CD4-positive, alpha-beta T cell treated with Interleukin-4 for 1 hour (primary cell): Measurements from ENCODE around the gene RYR3.
"Not testable (repeated sequence)": the region's sequence is repeated elsewhere in the genome, so short reads cannot be mapped to it uniquely, and the experiment has no call there.

ENCODE experiments used
- DNase-seq, 2 donors: peaks; one replicate each; pipeline ENCODE4 v3.0.0-alpha.2; 2020 to 2022

The RYR3 gene

GRCh38 chr15:33795070-33795469 is 484.3 kb downstream of the RYR3 start:
- no peak for DNase-seq

DNA sequence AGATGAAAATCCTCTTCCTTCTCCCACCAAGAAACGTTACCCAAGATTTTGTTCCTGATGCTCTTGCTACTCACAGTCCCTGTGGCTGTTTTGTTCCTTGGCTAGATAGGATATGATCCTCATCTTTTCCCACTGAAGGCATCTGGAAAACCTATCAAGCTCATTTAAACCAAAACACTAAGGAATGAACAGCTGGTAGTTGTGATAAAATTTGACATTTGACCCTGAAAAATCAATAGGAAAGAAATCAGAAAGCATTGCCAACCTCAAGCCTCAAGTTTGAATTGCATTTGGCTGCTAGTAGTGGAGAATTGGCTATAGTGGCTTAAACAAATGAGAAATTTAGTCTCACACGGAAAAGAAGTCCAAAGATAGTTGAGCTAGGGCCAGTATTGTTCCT is 486.9 kb downstream of the RYR3 start:
- no peak for DNase-seq

DNA sequence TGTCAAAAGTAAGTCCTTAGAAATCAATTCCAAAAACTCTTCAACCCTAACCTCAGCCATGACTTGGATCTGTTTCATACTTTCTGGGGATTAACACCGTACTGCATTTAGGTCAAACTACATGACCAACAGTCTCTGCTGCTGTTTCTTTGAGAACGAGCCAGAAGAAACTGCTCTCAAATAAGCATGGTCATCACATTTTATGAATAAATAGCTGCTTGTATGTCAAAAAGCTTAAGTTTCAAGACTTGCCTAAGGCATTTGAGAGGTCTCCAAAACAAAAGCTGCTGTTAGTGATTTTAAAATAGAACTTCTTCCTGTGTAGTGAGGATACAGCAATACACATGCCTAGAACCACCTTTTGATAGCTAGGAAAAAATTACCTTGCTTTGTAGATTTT is 491.2 kb downstream of the RYR3 start:
- DNase-seq = no peak

DNA sequence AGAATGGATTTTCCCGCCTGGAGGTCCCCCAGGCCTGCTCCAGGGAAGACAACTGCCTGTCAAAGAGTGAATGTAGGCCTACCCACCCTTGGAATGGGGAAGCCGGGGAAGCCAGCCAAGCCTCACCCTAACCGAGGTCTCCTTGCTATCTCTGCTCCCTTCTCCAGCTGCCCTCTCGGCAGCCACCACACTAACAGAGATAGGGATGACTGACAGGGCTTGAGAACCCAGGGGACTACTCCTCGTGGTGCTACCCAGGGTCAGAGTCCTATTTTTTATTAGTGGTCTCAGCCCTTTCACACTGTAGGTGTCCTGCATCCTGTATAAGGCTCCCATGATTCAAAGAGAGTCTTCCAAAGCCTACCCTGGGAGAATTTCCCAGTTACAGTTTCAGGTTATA is 496.9 kb downstream of the RYR3 start:
- no peak for DNase-seq

- DNase-seq = no peak
Measured at GRCh38 chr15:33808720-33809457, 498.1 kb downstream of the RYR3 start.

DNA sequence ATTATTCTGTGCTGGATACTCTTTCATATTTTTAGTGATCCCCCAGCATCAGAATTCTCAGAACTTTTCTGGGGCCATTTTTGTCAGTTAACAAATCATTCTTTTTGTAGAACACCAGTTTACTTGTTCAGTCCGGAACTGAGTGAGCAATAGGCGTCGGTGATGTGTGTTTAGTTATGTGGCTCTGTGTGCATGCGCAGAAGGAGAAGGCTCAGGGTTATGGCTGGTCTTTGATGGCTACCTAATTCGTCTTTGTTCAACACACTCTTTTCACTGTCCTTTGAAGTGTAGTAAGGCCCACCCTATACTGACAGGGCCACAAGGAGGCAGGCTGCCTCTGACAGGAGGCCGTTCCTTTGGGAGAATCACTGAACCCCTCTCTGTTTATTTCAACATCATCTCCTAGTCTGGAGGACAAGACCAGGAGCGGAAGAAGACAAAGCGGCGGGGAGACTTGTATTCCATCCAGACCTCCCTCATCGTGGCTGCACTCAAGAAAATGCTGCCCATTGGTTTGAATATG is 499.4 kb downstream of the RYR3 start:
- no peak for DNase-seq

DNA sequence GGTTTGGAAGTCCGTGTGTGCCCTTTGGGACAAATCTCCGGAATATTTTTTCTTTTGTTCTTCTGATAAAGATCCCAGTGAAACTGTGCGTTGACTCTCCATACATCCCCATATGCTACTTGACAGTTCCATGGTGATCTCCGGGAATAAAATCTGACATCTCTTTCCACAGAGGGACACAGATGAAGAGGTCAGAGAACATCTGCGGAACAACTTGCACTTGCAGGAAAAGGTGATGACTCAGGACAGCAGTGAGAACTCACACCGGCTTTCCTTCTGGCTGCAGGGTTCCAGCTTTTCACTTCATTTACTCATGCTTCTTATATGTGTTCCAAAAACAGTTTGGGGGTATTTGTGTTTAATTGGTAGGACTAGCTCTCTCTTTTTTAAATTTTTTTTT is 500.0 kb downstream of the RYR3 start:
- DNase-seq = no peak

DNA sequence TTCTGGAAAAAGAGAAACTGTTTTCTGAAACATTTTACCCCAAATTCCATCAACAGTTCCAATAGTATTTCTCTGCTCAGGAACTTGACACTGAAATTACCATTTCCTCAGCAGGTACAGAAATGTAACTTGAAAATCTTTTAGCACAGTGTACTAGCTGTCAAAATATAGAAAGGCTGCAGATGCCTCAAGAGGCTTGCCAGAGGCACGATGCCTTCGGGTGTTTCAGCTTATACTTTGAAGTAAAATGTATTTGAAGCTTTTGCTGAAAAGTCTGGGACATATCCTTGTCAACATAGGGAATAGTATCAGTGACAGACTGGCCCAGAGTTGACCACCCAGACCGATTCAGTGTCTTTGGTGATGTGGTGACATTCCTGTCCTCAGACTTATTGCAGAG is 503.1 kb downstream of the RYR3 start:
- no peak for DNase-seq

GRCh38 chr15:33819499-33819898 is 508.7 kb downstream of the RYR3 start:
- not testable (repeated sequence) for DNase-seq

- no peak for DNase-seq
Measured at GRCh38 chr15:33822479-33822878, 511.7 kb downstream of the RYR3 start.

DNA sequence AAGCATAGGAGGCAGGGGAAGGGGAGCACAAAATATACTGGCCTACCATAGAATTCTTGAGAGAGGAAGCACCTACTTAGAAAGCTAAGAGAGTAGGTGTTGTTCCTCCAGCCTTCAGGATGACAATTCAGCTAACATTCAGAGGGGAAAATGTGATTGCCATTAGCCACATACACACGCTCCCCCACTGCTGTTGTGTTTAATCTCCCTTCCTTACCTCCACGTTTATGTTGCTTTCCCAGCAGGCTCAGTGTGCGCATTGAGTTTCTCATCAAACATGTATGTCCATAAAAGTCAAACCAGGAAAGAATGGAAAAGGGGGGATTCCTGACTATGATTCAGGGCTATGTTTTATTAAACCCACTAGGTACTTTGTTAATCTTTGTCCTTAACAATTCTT is 512.4 kb downstream of the RYR3 start:
- no peak for DNase-seq

- no peak for DNase-seq
Measured at GRCh38 chr15:33825453-33825852, 514.7 kb downstream of the RYR3 start.

GRCh38 chr15:33826201-33826600 is 515.4 kb downstream of the RYR3 start:
- DNase-seq = no peak

DNA sequence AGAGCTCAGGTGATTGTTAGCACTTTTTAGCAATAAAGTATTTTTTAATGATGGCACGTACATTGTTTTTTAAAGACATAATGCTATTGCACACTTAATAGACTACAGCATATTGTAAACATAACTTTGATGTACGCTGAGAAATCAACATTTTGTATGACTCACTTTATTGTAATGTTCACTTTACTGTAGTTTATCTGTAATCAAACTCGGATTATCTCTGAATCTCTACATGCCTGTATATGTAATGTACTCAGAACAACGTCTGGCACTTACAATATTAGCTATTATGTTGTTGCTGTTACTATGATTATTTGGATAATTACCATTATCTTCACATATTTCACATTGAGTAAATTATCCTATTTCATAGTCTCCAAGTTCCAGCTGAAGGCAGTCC is 519.6 kb downstream of the RYR3 start:
- DNase-seq = no peak

- DNase-seq = no peak
Measured at GRCh38 chr15:33831646-33832045, 520.9 kb downstream of the RYR3 start.

DNA sequence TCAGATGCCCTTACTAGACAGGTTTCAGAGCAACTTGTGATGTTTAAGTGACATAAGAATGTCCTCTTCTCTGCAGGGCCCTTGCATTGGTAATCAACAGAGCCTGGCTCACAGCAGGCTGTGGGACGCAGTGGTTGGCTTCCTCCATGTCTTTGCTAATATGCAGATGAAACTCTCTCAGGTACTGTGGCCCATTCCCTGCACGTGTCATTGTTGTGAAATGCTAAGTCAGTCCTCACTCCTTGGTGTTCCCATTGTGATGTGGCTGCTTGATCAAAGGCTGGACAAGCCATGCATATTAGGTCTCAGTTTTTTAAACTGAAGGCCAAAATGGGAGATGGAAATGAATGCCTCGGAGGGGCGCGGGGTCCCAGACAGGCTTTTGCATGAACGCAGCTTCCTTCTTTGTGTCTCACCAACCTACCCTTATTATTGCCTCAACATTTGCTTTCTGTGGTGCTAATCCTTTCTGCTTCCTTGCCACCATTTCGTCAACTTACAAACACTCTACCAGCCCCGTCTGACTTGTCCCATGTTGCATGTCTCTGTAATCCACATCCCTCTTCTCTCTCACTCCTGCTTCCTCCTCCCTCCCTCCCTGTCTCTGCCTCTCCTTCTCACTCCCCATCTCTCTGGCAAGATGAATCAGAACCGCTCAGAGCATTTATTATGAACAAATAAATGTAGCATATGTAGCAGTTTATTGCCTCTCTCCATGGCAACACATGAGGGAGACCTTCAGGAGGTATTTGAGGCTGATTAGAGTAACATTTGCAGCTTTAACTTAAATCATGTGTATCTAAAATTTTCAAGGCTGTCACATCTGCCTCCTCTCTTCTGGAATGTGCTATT is 524.4 kb downstream of the RYR3 start:
- no peak for DNase-seq

GRCh38 chr15:33837294-33837693 is 526.5 kb downstream of the RYR3 start:
- no peak for DNase-seq

GRCh38 chr15:33839540-33839939 is 528.8 kb downstream of the RYR3 start:
- no peak for DNase-seq

GRCh38 chr15:33840615-33841014 is 529.8 kb downstream of the RYR3 start:
- DNase-seq = no peak

- DNase-seq = no peak
Measured at GRCh38 chr15:33844186-33844585, 533.4 kb downstream of the RYR3 start.

GRCh38 chr15:33844597-33844996 is 533.8 kb downstream of the RYR3 start:
- no peak for DNase-seq

- no peak for DNase-seq
Measured at GRCh38 chr15:33846142-33846541, 535.4 kb downstream of the RYR3 start.

GRCh38 chr15:33846862-33847261 is 536.1 kb downstream of the RYR3 start:
- no peak for DNase-seq

GRCh38 chr15:33848011-33848410 is 537.2 kb downstream of the RYR3 start:
- no peak for DNase-seq
